Measurements from ENCODE around the gene IQCN.

IQCN gene

GRCh38 chr19:18233224-18233825 lies 40.9 kb downstream of the IQCN start:
- DNase-seq (ENCODE audit: low read depth, low spot score) = peak; percentile 78

DNA sequence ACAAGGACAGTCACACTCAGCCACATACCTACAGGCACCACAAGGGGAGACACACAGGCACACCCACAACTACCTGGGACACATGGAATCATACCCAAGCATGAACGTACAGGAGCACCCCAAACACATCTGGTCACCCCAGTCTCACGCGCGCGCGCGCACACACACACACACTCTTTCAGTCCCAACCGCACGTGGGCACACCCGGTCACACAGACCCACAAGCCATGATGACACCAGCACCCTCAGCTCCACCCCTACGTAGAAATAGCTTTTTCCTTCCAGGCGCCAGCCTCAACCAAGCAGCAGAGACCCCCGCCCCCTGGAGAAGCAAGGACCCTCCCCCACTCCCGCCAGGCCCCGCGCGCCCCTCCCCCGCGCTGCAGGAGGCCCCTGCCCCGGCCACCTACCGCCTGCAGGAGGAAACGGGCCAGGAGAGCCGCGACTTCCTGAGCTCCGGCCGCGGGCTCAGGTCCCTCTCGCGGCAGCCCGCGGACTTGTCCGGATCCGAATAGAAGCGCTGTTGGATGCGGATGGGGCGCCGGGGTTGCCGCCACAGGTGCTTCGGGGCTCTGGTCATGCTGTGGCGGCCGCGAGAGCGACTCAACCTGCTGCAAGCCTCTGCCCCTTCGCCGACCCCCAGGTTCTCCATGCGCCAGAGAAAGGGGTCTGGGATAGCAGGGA lies 41.6 kb downstream of the IQCN start:
- peaks cover 16% of the 10 kb centered on the region for H3K4me1 ChIP-seq (ENCODE audit: insufficient read depth, insufficient read length)
- no peaks in the 10 kb centered on the region for H3K9me3 ChIP-seq (ENCODE audit: insufficient read depth, low read length)
- peak; percentile 66 for DNase-seq (ENCODE audit: low read depth, low spot score)
- peaks cover 26% of the 10 kb centered on the region for H3K27me3 ChIP-seq (ENCODE audit: insufficient read depth, insufficient read length)
- H3K4me3 ChIP-seq (ENCODE audit: insufficient read length, low read depth) = peak overlapping the region; percentile 42
- peak overlapping the region; percentile 78 for H3K9ac ChIP-seq (ENCODE audit: insufficient read length, low read depth)
- TF ChIP-seq YY1 (IDR thresholded peaks at IDR 0.05; ENCODE audit: insufficient read depth, insufficient read length) (no peak), SUZ12 (IDR thresholded peaks at IDR 0.05; ENCODE audit: extremely low read depth, insufficient read depth, insufficient read length) (no peak), ZNF274 (IDR thresholded peaks at IDR 0.05; ENCODE audit: low read depth, low read length) (no peak)
- no peaks in the 10 kb centered on the region for H3K36me3 ChIP-seq (ENCODE audit: insufficient read depth, insufficient read length, low read length)

More at GRCh38 chr19:18233224-18233825, 40.9 kb downstream of the IQCN start:
- H3K9me3 ChIP-seq (ENCODE audit: insufficient read depth, low read length) = no peaks in the 10 kb centered on the region
- H3K4me1 ChIP-seq (ENCODE audit: insufficient read depth, insufficient read length) = peaks cover 14% of the 10 kb centered on the region
- peak overlapping the region; percentile 2 for H3K9ac ChIP-seq (ENCODE audit: insufficient read length, low read depth)
- TF ChIP-seq ZNF274 (IDR thresholded peaks at IDR 0.05; ENCODE audit: low read depth, low read length) = no peak
- TF ChIP-seq YY1 (IDR thresholded peaks at IDR 0.05; ENCODE audit: insufficient read depth, insufficient read length) = no peak
- TF ChIP-seq SUZ12 (IDR thresholded peaks at IDR 0.05; ENCODE audit: extremely low read depth, insufficient read depth, insufficient read length) = no peak
- peak overlapping the region; percentile 42 for H3K4me3 ChIP-seq (ENCODE audit: insufficient read length, low read depth)
- peaks cover 20% of the 10 kb centered on the region for H3K27me3 ChIP-seq (ENCODE audit: insufficient read depth, insufficient read length)
- H3K36me3 ChIP-seq (ENCODE audit: insufficient read depth, insufficient read length, low read length) = no peaks in the 10 kb centered on the region

- H3K4me3 ChIP-seq (ENCODE audit: insufficient read length, low read depth) = no peak overlapping the region
- H3K9ac ChIP-seq (ENCODE audit: insufficient read length, low read depth) = peak overlapping the region; percentile 68
Measured at GRCh38 chr19:18231775-18232174, 42.5 kb downstream of the IQCN start.

GRCh38 chr19:18230941-18231734 lies 43.1 kb downstream of the IQCN start:
- TF ChIP-seq SUZ12 (IDR thresholded peaks at IDR 0.05; ENCODE audit: extremely low read depth, insufficient read depth, insufficient read length) = no peak
- no peak for TF ChIP-seq ZNF274 (IDR thresholded peaks at IDR 0.05; ENCODE audit: low read depth, low read length)
- no peak for TF ChIP-seq YY1 (IDR thresholded peaks at IDR 0.05; ENCODE audit: insufficient read depth, insufficient read length)
- peaks cover 37% of the 10 kb centered on the region for H3K27me3 ChIP-seq (ENCODE audit: insufficient read depth, insufficient read length)
- H3K4me1 ChIP-seq (ENCODE audit: insufficient read depth, insufficient read length) = peaks cover 16% of the 10 kb centered on the region
- H3K4me3 ChIP-seq (ENCODE audit: insufficient read length, low read depth) = no peak overlapping the region
- no peaks in the 10 kb centered on the region for H3K9me3 ChIP-seq (ENCODE audit: insufficient read depth, low read length)
- peak overlapping the region; percentile 53 for H3K9ac ChIP-seq (ENCODE audit: insufficient read length, low read depth)
- no peaks in the 10 kb centered on the region for H3K36me3 ChIP-seq (ENCODE audit: insufficient read depth, insufficient read length, low read length)
- DNase-seq (ENCODE audit: low read depth, low spot score) = no peak

More at GRCh38 chr19:18231775-18232174, 42.5 kb downstream of the IQCN start:
- peaks cover 34% of the 10 kb centered on the region for H3K27me3 ChIP-seq (ENCODE audit: insufficient read depth, insufficient read length)
- no peaks in the 10 kb centered on the region for H3K9me3 ChIP-seq (ENCODE audit: insufficient read depth, low read length)
- H3K4me1 ChIP-seq (ENCODE audit: insufficient read depth, insufficient read length) = peaks cover 16% of the 10 kb centered on the region
- no peak for DNase-seq (ENCODE audit: low read depth, low spot score)
- TF ChIP-seq ZNF274 (IDR thresholded peaks at IDR 0.05; ENCODE audit: low read depth, low read length) = no peak
- TF ChIP-seq YY1 (IDR thresholded peaks at IDR 0.05; ENCODE audit: insufficient read depth, insufficient read length) = no peak
- TF ChIP-seq SUZ12 (IDR thresholded peaks at IDR 0.05; ENCODE audit: extremely low read depth, insufficient read depth, insufficient read length) = no peak
- no peaks in the 10 kb centered on the region for H3K36me3 ChIP-seq (ENCODE audit: insufficient read depth, insufficient read length, low read length)

- Histone ChIP-seq H3K4me1 (ENCODE audit: insufficient read depth, insufficient read length) (peaks cover 25% of the 10 kb centered on the region), H3K9ac (ENCODE audit: insufficient read length, low read depth) (no peak overlapping the region), H3K27me3 (ENCODE audit: insufficient read depth, insufficient read length) (peaks cover 45% of the 10 kb centered on the region), H3K4me3 (ENCODE audit: insufficient read length, low read depth) (no peak overlapping the region), H3K9me3 (ENCODE audit: insufficient read depth, low read length) (no peaks in the 10 kb centered on the region), H3K36me3 (ENCODE audit: insufficient read depth, insufficient read length, low read length) (no peaks in the 10 kb centered on the region)
- TF ChIP-seq YY1 (IDR thresholded peaks at IDR 0.05; ENCODE audit: insufficient read depth, insufficient read length) (no peak), ZNF274 (IDR thresholded peaks at IDR 0.05; ENCODE audit: low read depth, low read length) (no peak), SUZ12 (IDR thresholded peaks at IDR 0.05; ENCODE audit: extremely low read depth, insufficient read depth, insufficient read length) (no peak)
- DNase-seq (ENCODE audit: low read depth, low spot score) = no peak
Measured at GRCh38 chr19:18229915-18230314, 44.3 kb downstream of the IQCN start.

- Histone ChIP-seq H3K9ac (ENCODE audit: insufficient read length, low read depth) (no peak overlapping the region), H3K4me1 (ENCODE audit: insufficient read depth, insufficient read length) (peaks cover 25% of the 10 kb centered on the region), H3K36me3 (ENCODE audit: insufficient read depth, insufficient read length, low read length) (no peaks in the 10 kb centered on the region), H3K27me3 (ENCODE audit: insufficient read depth, insufficient read length) (peaks cover 45% of the 10 kb centered on the region), H3K9me3 (ENCODE audit: insufficient read depth, low read length) (no peaks in the 10 kb centered on the region), H3K4me3 (ENCODE audit: insufficient read length, low read depth) (no peak overlapping the region)
- TF ChIP-seq YY1 (IDR thresholded peaks at IDR 0.05; ENCODE audit: insufficient read depth, insufficient read length) (no peak), SUZ12 (IDR thresholded peaks at IDR 0.05; ENCODE audit: extremely low read depth, insufficient read depth, insufficient read length) (no peak), ZNF274 (IDR thresholded peaks at IDR 0.05; ENCODE audit: low read depth, low read length) (no peak)
- no peak for DNase-seq (ENCODE audit: low read depth, low spot score)
Measured at GRCh38 chr19:18229474-18229873, 44.8 kb downstream of the IQCN start.

Measured in NT2/D1 (cell line).